Activated naive CD4-positive, alpha-beta T cell treated with anti-CD3 and anti-CD28 coated beads, Interleukin-2, amount 50 U/mL, for 24 hours (primary cell): ENCODE data around the gene CDK19.

Experiments used
- H3K27ac Mint-ChIP-seq: one replicate; pipeline ENCODE4 v1.8.0; 2021; ENCODE audit warnings: mild to moderate bottlenecking, mixed read lengths
- H3K27me3 Mint-ChIP-seq: one replicate; pipeline ENCODE4 v1.8.0; 2021; ENCODE audit warnings: mixed read lengths
- H3K36me3 Mint-ChIP-seq: one replicate; pipeline ENCODE4 v1.8.0; 2021; ENCODE audit warnings: mixed read lengths
- H3K4me1 Mint-ChIP-seq: one replicate; pipeline ENCODE4 v1.8.0; 2021; ENCODE audit warnings: mixed read lengths
- H3K4me3 Mint-ChIP-seq: one replicate; pipeline ENCODE4 v1.8.0; 2021; ENCODE audit warnings: mild to moderate bottlenecking, mixed read lengths
- H3K9me3 Mint-ChIP-seq: one replicate; pipeline ENCODE4 v1.8.0; 2021; ENCODE audit warnings: mixed read lengths

CDK19 gene

DNA sequence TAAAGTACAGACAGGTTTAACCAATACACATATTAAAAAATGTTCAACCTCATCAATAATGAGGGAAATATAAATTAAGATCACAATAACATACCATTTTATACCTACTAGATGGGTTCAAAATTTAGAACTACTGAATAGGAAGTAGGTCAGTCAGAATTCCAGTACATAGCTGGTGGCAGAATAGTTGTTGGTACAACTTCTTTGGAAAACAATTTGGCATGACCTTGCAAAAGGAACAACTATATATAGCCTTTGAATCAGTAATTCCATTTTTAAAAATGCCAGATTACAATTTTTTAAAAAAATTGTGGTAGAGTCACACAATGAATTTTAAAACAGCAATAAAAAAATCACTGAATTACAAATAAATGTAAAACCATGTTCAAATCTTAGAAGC, 165.6 kb downstream of the CDK19 start:
- Mint-ChIP-seq H3K9me3 (no peaks in the 10 kb centered on the region), H3K4me1 (no peaks in the 10 kb centered on the region), H3K36me3 (peaks cover 7% of the 10 kb centered on the region), H3K27ac (no peak overlapping the region), H3K27me3 (no peaks in the 10 kb centered on the region), H3K4me3 (no peak overlapping the region)

DNA sequence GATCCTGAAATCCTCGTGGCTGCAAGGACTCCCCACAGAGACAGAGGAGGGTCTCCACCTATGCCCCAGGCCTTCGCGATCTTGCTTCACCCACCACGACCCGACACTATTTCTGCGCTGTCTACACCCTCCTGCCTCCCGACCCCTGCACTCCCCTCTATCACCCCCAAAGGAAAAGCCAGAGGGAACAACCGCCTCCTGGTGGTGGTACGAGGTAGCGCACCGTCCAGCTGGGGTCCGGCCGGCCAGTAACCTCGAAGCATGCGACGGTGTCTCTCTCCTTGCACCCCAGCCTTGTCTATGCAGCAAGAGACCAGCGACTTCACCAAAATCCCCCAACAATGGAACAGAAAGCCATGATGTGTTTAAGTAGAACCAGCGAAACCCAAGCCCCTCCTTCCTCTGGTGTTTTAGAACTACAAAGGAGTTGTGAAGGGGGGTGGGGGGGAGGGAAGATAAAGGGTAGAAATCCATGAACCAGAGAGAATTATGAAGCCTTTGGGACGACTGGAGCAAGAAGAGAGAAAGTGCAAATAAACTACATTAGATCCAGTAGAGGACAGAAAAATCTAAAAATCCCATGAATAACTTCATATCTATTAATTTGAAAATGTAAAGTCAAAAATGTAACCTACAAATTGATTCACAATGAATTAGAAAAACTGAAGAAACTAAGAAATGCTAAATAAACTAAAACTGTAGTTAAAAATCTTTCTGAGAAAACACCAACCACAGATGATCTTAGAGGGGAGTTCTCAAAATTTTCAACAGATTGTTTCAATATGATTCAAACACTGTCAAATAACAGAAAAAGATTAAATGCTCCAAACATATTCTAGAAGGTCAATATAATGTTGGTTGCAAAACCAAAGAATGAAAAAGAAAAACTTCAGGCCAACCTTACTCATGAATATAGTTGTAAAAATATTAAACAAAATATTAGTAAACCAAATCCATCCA, 168.0 kb downstream of the CDK19 start:
- H3K4me1 Mint-ChIP-seq: no peaks in the 10 kb centered on the region
- H3K4me3 Mint-ChIP-seq: no peak overlapping the region
- H3K27me3 Mint-ChIP-seq: no peaks in the 10 kb centered on the region
- no peaks in the 10 kb centered on the region for H3K9me3 Mint-ChIP-seq
- peaks cover 13% of the 10 kb centered on the region for H3K36me3 Mint-ChIP-seq
- no peak overlapping the region for H3K27ac Mint-ChIP-seq

DNA sequence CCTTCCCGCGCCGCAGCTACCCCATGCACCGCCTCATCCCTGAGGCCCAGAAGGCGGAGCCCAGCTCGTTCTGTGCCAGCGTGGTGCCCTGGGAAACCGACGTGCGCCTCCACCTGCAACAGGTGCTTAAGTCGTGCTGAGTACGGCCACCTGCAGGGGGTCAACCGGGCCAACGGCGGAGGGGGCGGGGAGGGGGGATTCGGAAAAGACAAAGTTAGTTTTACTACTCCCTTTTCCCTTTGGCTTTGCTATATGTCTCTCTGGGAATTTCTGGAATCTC, 168.9 kb downstream of the CDK19 start:
- Mint-ChIP-seq H3K4me3 (no peak overlapping the region), H3K4me1 (no peaks in the 10 kb centered on the region), H3K36me3 (peaks cover 13% of the 10 kb centered on the region), H3K9me3 (no peaks in the 10 kb centered on the region), H3K27me3 (no peaks in the 10 kb centered on the region), H3K27ac (no peak overlapping the region)

DNA sequence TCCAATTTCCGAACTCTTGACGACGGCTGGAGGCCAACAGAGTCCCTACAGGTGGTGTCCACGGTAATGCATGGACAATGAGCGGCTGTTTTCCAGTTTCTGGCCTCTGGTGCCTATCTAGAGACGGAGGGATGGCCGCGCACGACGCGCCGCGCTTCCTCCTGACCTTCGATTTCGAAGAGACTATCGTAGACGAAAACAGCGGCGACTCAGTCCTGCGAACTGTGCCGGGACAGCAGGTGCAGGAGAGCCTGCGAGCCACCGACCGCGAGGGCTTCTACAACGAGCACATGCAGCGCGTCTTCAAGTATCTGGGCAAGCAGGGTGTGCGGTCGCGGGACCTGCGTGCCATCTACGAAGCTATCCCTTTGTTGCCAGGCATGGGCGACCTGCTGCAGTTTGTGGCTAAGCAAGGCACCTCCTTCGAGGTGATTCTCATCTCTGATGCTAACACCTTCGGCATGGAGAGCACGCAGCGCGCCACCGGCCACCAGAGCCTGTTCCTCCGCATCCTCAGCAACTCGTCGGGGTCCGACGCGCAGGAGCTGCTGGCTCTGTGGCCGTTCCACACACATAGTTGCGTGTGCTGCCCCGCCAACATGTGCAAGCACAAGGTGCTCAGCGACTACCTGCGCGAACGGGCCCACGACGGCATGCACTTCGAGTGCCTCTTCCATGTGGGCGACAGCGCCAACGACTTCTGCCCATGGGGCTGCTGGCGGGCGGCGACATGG, 169.4 kb downstream of the CDK19 start:
- Mint-ChIP-seq H3K9me3 (no peaks in the 10 kb centered on the region), H3K36me3 (peaks cover 13% of the 10 kb centered on the region), H3K27ac (no peak overlapping the region), H3K4me3 (no peak overlapping the region), H3K4me1 (no peaks in the 10 kb centered on the region), H3K27me3 (no peaks in the 10 kb centered on the region)

DNA sequence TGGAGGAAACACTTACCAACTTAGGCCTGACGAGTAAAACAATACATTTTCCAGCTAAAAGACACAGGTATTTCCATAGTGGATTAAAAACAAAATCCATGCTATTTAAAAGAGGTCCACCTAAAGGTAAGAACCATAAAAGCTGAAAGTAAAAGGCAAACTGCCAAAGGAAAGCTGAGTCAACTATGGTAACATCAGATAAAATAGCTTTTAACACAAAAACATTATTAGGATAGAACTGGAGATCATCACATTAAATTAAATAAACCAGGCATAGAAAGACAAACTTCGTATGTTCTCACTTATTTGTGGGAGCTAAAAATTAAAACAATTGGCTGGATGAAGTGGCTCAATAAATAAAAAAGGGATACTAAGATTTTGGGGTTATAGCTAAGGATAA, 172.1 kb downstream of the CDK19 start:
- H3K4me3 Mint-ChIP-seq: no peak overlapping the region
- H3K36me3 Mint-ChIP-seq: peaks cover 19% of the 10 kb centered on the region
- H3K9me3 Mint-ChIP-seq: no peaks in the 10 kb centered on the region
- no peaks in the 10 kb centered on the region for H3K4me1 Mint-ChIP-seq
- no peaks in the 10 kb centered on the region for H3K27me3 Mint-ChIP-seq
- no peak overlapping the region for H3K27ac Mint-ChIP-seq

DNA sequence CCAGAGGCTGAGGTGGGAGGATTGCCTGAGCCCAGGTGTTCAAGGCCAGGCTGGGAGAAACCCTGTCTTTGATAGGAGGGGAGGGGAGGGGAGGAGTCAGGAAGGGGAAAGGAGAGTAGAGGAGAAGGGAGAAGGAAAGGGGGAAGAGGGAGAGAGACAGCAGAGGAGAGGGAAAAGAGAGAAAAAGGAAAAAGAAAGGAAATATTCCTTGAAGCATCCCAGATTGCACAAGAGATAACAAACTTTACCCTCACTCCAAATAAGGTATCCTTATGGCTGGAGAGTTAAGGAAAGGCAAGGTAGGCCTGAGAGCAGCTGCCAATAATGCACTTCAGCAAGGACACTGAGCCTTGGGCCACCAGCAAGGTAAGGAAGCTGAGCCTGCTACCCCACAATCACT, 172.6 kb downstream of the CDK19 start:
- Mint-ChIP-seq H3K27ac (no peak overlapping the region), H3K36me3 (peaks cover 19% of the 10 kb centered on the region), H3K4me3 (no peak overlapping the region)

DNA sequence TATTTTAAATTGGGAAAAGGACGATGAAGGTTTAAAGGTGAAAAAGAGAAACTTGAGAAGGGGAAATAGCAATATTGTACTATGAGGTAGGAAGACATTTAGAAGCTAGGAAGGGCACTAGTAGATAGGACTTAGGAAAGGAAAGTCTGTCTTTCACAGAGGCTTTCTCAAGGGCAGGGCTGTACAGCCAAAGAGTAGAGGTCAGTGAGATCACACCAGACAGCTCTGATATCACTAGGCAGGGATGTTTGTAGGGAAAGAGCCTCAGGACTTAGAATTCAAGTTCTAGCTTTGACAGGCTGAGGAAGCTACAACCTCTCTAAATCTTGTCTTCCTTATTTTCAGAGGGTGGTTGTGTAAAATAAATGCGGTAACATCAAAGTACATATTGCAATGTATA, 178.5 kb downstream of the CDK19 start:
- H3K9me3 Mint-ChIP-seq: no peaks in the 10 kb centered on the region
- H3K27ac Mint-ChIP-seq: no peak overlapping the region
- H3K4me3 Mint-ChIP-seq: no peak overlapping the region
- no peaks in the 10 kb centered on the region for H3K4me1 Mint-ChIP-seq
- no peaks in the 10 kb centered on the region for H3K27me3 Mint-ChIP-seq
- H3K36me3 Mint-ChIP-seq: peaks cover 16% of the 10 kb centered on the region

More for the DNA sequence above, 172.6 kb downstream of the CDK19 start:
- Mint-ChIP-seq H3K27me3 (no peaks in the 10 kb centered on the region), H3K4me1 (no peaks in the 10 kb centered on the region), H3K9me3 (no peaks in the 10 kb centered on the region)

DNA sequence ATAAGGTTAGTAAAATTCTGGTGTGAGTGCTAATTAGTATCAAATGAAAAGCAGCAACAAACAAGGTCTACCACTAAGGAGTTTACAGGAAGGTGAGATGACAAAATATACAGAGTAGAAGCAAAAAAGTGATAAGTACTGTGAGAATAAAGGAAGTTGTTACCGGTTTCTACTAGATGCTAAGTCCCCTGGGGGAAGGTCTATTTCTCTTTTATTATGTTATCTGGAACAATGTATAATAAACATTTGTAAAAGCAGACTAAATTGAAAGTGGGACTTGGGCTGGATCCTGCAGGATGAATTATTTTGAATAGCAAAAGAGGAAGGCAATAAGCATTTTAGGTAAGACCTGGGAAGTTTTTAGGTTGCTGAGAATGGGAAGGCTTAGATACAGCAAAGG, 180.2 kb downstream of the CDK19 start:
- Mint-ChIP-seq H3K4me1 (no peaks in the 10 kb centered on the region), H3K9me3 (no peaks in the 10 kb centered on the region), H3K27ac (no peak overlapping the region)

DNA sequence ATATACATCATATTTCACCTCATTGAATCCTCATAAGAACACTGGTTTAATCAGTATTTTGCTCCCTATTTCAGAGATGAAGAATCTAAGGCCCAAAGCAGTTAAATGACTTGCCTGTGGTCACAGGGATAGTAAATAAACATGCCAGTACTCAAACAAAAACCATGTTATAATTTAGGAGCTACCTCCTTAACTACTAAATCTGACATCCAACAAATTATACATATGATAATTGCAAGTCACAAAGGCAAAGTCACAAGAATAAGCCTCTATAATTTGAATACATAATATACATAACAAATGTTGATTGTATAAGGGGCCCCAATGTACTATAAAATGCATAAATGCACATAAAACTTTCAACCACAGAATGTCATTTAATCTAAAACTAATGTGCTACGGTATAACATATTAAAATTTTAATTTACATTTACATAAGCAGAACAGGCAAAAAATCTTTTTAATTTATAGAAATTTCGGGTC, 181.5 kb downstream of the CDK19 start:
- Mint-ChIP-seq H3K36me3 (peaks cover 9% of the 10 kb centered on the region), H3K4me3 (no peak overlapping the region), H3K27me3 (no peaks in the 10 kb centered on the region), H3K9me3 (no peaks in the 10 kb centered on the region), H3K4me1 (no peaks in the 10 kb centered on the region), H3K27ac (no peak overlapping the region)

More for the DNA sequence above, 180.2 kb downstream of the CDK19 start:
- H3K27me3 Mint-ChIP-seq: no peaks in the 10 kb centered on the region
- H3K4me3 Mint-ChIP-seq: no peak overlapping the region
- peaks cover 11% of the 10 kb centered on the region for H3K36me3 Mint-ChIP-seq

DNA sequence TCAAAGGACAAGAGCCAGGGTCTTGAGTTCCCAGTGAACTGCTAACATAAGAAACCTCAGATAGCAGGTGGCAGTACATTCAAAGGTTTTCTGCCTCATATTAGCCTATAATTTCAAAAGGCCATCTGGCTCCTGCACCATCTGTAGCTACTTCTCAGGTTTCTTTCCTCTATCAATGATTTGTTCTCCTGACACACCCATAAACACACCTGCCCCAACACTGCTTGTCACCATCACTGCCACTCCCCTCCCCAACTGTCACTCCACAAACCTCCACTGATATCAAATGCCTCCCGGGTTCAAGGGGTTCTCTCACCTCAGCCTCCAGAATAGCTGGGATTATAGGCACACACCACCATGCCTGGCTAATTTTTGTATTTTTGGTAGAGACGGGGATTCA, 186.1 kb downstream of the CDK19 start:
- Mint-ChIP-seq H3K27ac (no peak overlapping the region), H3K4me3 (no peak overlapping the region), H3K36me3 (peaks cover 2% of the 10 kb centered on the region), H3K27me3 (no peaks in the 10 kb centered on the region), H3K9me3 (no peaks in the 10 kb centered on the region), H3K4me1 (no peaks in the 10 kb centered on the region)

DNA sequence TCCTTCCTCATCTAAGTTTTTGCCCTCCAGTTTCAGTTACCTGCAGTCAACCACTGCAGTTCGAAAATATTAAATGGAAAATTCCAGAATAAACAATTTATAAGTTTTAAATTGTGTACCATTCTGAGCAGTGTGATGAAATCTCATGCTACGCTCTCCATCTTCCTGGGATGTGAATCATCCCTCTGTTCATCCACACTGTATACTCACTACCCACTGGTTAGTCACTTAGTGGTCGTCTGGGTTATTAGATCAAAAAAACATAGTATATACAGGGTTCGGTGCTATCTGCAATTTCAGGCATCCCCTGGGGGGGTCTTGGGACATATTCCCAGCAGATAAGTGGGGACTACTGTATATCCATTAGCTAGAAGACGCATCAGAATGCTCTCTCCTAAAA, 186.9 kb downstream of the CDK19 start:
- Mint-ChIP-seq H3K4me1 (no peaks in the 10 kb centered on the region), H3K27me3 (no peaks in the 10 kb centered on the region), H3K4me3 (no peak overlapping the region), H3K9me3 (no peaks in the 10 kb centered on the region), H3K36me3 (peaks cover 2% of the 10 kb centered on the region), H3K27ac (no peak overlapping the region)

DNA sequence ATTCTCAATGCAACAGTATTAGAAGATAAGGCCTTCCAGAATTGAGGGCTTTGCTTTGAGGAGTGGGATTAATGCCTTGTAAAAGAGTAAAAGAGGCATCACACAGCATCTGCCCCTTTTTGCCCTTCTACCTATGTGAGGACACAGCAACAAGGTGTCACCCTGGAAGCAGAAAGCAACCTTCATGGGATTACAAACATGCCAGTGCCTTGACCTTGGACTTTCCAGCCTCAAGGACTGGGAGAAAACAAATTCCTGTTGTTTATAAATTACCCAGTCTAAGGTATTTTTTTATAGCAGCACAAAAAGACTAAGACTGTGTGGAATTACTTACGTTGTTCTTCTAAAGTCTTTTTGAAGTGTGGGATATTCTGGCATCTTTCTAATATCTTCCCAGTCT, 188.8 kb downstream of the CDK19 start:
- Mint-ChIP-seq H3K27ac (no peak overlapping the region), H3K4me1 (no peaks in the 10 kb centered on the region), H3K9me3 (no peaks in the 10 kb centered on the region), H3K4me3 (no peak overlapping the region), H3K27me3 (no peaks in the 10 kb centered on the region), H3K36me3 (peaks cover 6% of the 10 kb centered on the region)

DNA sequence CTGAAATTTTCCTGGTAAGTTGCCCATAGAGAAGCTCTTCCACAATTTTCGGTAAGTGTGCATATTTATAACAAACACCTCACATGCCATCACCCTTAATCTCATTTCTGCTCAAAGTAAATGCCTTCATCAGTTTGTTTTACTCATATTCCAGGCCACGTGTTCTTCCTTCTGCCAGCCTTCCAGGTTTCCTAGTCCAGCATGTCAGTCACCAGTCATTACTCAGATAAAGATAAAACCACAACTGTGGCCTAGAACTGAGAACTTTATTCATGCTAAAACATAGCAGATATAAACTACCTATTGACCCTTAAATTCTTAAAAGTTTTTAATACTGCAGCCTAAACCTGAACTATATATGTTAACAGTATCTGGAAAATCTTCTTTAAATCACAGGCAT, 189.4 kb downstream of the CDK19 start:
- Mint-ChIP-seq H3K27me3 (no peaks in the 10 kb centered on the region), H3K9me3 (no peaks in the 10 kb centered on the region), H3K27ac (no peak overlapping the region), H3K36me3 (peaks cover 6% of the 10 kb centered on the region), H3K4me3 (no peak overlapping the region), H3K4me1 (no peaks in the 10 kb centered on the region)

DNA sequence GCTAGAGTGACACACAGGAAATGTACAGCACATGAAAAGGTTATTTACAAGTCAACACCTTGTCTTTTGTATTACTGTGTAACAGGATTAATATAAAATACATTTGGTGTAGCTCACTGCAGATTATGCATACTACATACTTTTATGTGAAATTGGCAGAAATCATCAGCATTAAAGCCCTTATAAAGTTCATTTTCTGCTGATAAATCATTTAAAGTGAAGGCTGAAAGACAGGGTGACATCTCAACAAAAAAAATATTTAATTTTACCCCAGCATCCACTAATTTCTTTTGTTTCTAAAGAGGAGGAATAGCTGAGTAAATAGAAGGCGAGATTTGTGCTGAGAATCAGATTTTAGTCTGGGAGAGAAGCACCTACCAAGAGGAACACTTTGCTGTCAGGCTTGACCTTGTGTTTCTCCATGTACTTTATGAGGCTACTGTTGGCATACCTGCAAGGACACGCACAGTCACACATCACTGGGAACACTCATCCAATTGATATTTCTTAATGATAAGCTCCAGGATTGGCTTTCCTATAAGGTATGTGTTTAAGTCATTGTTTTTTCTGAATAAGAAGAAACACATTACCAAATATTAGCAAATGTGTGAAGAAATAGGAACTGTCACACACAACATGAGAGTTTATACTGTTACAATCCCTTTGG, 192.2 kb downstream of the CDK19 start:
- H3K27ac Mint-ChIP-seq: no peak overlapping the region
- H3K4me1 Mint-ChIP-seq: no peaks in the 10 kb centered on the region
- no peaks in the 10 kb centered on the region for H3K27me3 Mint-ChIP-seq
- H3K4me3 Mint-ChIP-seq: no peak overlapping the region
- peaks cover 6% of the 10 kb centered on the region for H3K36me3 Mint-ChIP-seq
- H3K9me3 Mint-ChIP-seq: no peaks in the 10 kb centered on the region

DNA sequence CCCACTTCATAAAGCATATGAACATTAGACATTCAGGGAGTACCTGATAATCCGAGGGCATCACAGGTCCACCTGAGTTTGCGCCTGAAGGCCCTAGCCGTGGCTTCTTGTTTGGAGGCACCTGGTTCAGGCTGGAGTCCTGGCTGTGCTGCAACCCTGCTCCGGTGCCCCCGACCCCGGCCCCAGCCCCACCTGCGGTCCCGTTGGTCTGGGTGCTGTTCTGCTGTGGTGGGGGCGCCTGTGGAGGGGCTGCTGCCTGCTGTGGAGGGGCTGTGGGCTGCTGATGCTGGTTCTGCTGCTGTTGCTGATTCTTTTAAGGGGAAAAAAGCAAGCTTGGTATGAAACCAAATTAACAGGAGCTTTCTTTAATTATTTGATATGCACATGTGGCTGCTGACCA, 194.2 kb downstream of the CDK19 start:
- Mint-ChIP-seq H3K4me1 (no peaks in the 10 kb centered on the region), H3K27ac (no peak overlapping the region), H3K27me3 (no peaks in the 10 kb centered on the region), H3K36me3 (peaks cover 8% of the 10 kb centered on the region), H3K9me3 (no peaks in the 10 kb centered on the region), H3K4me3 (no peak overlapping the region)

DNA sequence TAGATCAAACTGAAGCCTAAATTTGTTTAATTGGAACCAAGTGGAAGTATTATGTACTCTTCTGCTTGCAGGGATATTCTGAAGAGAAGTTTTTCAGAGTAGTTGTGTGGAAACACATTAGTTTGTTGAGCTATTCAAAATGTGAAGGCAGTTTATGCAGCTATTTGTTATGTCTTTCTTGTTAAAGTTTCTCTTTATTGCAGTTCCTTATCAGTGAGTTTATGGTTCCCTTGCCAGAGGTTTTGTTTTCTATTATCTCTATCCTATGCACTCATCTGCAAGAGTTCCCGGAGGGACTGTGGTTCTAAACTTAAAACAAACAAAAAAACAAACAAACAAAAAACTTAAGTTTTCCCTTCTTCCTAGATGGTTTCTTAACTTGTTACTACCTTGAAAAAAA, 195.2 kb downstream of the CDK19 start:
- Mint-ChIP-seq H3K9me3 (no peaks in the 10 kb centered on the region), H3K4me1 (no peaks in the 10 kb centered on the region), H3K27me3 (no peaks in the 10 kb centered on the region), H3K27ac (no peak overlapping the region), H3K36me3 (peaks cover 8% of the 10 kb centered on the region), H3K4me3 (no peak overlapping the region)
